K562 (cell line): ENCODE results near the gene TUBD1. TPM values are rescaled to one million over a fixed set of nuclear protein-coding genes. Genes with fewer than 3 reads are reported as not detected.
A peak's percentile ranks its signal among the peaks of the same experiment; 100 is the strongest.
"Not testable (repeated sequence)": the region's sequence is repeated elsewhere in the genome, so short reads cannot be mapped to it uniquely, and the experiment has no call there.

Experiments used
- ATAC-seq: fragments of 200-7000 bp; cut with Tn5 transposase; 3 replicates; pipeline ENCODE4 v1.9.1; 2020; ENCODE audit warnings: moderate library complexity
- BruUV-seq: library from RNA; stranded (reverse); fragments of 400-500 nt; replicated peaks from 2 replicates; lab custom pipeline; 2021; lab: Mats Ljungman, UMichigan
- CTCF ChIA-PET: fragments of 300-600 bp; formaldehyde crosslinking; extraction: SDS; loops from one replicate; lab custom pipeline; 2021; ENCODE audit warnings: low intra/inter-chr PET ratio; lab: Yijun Ruan, JAX
- POLR2A ChIA-PET: fragments of 300-600, 350-650 bp; sonication (Branson Sonifier 250); formaldehyde crosslinking; extraction: SDS; loops from one replicate; lab custom pipeline; 2021; ENCODE audit warnings: antibody characterized with exemption, inconsistent platforms; lab: Yijun Ruan, JAX
- DNase-seq, 4 experiments: peaks; one replicate each; pipeline versions ENCODE4 v3.0.0 to v3.0.0-alpha.2; 2011 to 2018; ENCODE audit warnings: low spot score in 3 of 4, mixed read lengths in 3 of 4; ENCODE audit errors: extremely low read depth in 1 of 4
- FAIRE-seq: peaks from 2 replicates; lab custom pipeline; 2011; peaks lifted over from hg19 to GRCh38; lab: Jason Lieb, UNC
- H2AFZ ChIP-seq: 2 replicates; pipeline ENCODE4 v1.6.0; 2011; ENCODE audit warnings: low read depth, low read length, control low read depth, inconsistent platforms
- H3K27ac ChIP-seq: fragments of 200-600 bp; 3 replicates; pipeline ENCODE4 v1.8.0; 2011; ENCODE audit warnings: low read depth, mild to moderate bottlenecking, control low read depth, inconsistent platforms, low read length, moderate library complexity, mixed read lengths; ENCODE audit errors: extremely low read depth
- H3K27me3 ChIP-seq, 2 experiments: fragments of 300-600 bp in 1 of 2; 2 replicates in 1 of 2; 3 replicates in 1 of 2; pipeline versions ENCODE4 v1.6.0 to v1.8.0; 2011; ENCODE audit warnings: inconsistent platforms in 2 of 2, low read length in 2 of 2, mild to moderate bottlenecking in 1 of 2, mixed read lengths in 1 of 2, moderate library complexity in 1 of 2; ENCODE audit not compliant: control insufficient read depth in 2 of 2, insufficient read depth in 2 of 2
- H3K36me3 ChIP-seq: fragments of 300-600 bp; 3 replicates; pipeline ENCODE4 v1.8.0; 2011; ENCODE audit warnings: mild to moderate bottlenecking, low read length, inconsistent platforms; ENCODE audit not compliant: control insufficient read depth, insufficient read depth
- H3K4me1 ChIP-seq, 2 experiments: fragments of 200-600 bp in 1 of 2; replicated peaks in 1 of 2; 2 replicates in 1 of 2; 3 replicates in 1 of 2; pipeline versions ENCODE4 v1.5.1 to v1.8.0; 2011; ENCODE audit warnings: inconsistent platforms in 2 of 2, low read length in 2 of 2, mild to moderate bottlenecking in 1 of 2, mixed read lengths in 1 of 2, moderate library complexity in 1 of 2; ENCODE audit not compliant: control insufficient read depth in 2 of 2, insufficient read depth in 2 of 2
- H3K4me2 ChIP-seq: 2 replicates; pipeline ENCODE4 v1.6.1; 2011; ENCODE audit warnings: low read length, control low read depth, inconsistent platforms, mixed read lengths; ENCODE audit not compliant: insufficient read depth
- H3K4me3 ChIP-seq: fragments of 200-600 bp; sonication (generic), shearing (Covaris generic); 2 replicates; pipeline ENCODE4 v1.5.1; 2016; ENCODE audit warnings: control low read depth, inconsistent platforms
- H3K79me2 ChIP-seq: fragments of 200-600 bp; 3 replicates; pipeline ENCODE4 v1.8.0; 2011; ENCODE audit warnings: low read length, inconsistent platforms; ENCODE audit not compliant: control insufficient read depth, insufficient read depth
- H3K9ac ChIP-seq, 2 experiments: 2 replicates each; pipeline versions ENCODE4 v1.6.0 to v1.6.1; 2011; ENCODE audit warnings: low read depth in 2 of 2, low read length in 2 of 2, control low read depth in 1 of 2, inconsistent platforms in 1 of 2, mild to moderate bottlenecking in 1 of 2, mixed read lengths in 1 of 2; ENCODE audit not compliant: insufficient read depth in 1 of 2
- H3K9me1 ChIP-seq: one replicate; pipeline ENCODE4 v1.6.0; 2011; ENCODE audit warnings: inconsistent platforms, mild to moderate bottlenecking, low read length, moderate library complexity; ENCODE audit not compliant: control insufficient read depth, insufficient read depth
- H3K9me3 ChIP-seq: replicated peaks from 2 replicates; pipeline ENCODE4 v1.5.1; 2011; ENCODE audit warnings: low read depth, low read length, inconsistent platforms; ENCODE audit not compliant: control insufficient read depth, insufficient read depth
- H4K20me1 ChIP-seq: replicated peaks from 2 replicates; pipeline ENCODE4 v1.6.1; 2011; ENCODE audit warnings: low read length, inconsistent platforms, mixed read lengths; ENCODE audit not compliant: control insufficient read depth, insufficient read depth
- CEBPB ChIP-seq: fragments of 450-650 bp; IDR thresholded peaks from 2 replicates; pipeline ENCODE4 v1.6.1; 2016; ENCODE audit warnings: missing genetic modification characterization, missing compliant biosample characterization
- CEBPG ChIP-seq, 3 experiments: fragments of 200-800 bp in 1 of 3; sonication (Bioruptor generic) in 1 of 3; sonication (generic) in 1 of 3; formaldehyde crosslinking in 1 of 3; IDR thresholded peaks in 2 of 3; conservative IDR thresholded peaks in 1 of 3; 2 replicates each; pipeline versions ENCODE4 v1.6.1 to v1.8.0; 2016 to 2022; ENCODE audit warnings: missing compliant biosample characterization in 2 of 3, missing genetic modification characterization in 2 of 3, mild to moderate bottlenecking in 1 of 3, missing genetic modification reagents in 1 of 3
- DPF2 ChIP-seq: fragments of 450-650 bp; IDR thresholded peaks from 2 replicates; pipeline ENCODE4 v1.6.1; 2016
- NFIC ChIP-seq: fragments of 450-650 bp; IDR thresholded peaks from 2 replicates; pipeline ENCODE4 v1.6.1; 2017; ENCODE audit warnings: mild to moderate bottlenecking, inconsistent platforms
- RFX5 ChIP-seq: IDR thresholded peaks from 2 replicates; pipeline ENCODE4 v1.6.1; 2011; ENCODE audit warnings: low read depth, mild to moderate bottlenecking, improper control_type of control experiment, low read length
- TFAP4 ChIP-seq: sonication (generic); formaldehyde crosslinking; IDR thresholded peaks from 2 replicates; pipeline ENCODE4 v1.8.0; 2022; ENCODE audit warnings: missing genetic modification reagents, mild to moderate bottlenecking, moderate library complexity, borderline replicate concordance
- TRIM24 ChIP-seq, 2 experiments: fragments of 450-650 bp; IDR thresholded peaks; 2 replicates each; pipeline ENCODE4 v1.6.1; 2016
- ZKSCAN3 ChIP-seq: fragments of 250-450 bp; sonication (Bioruptor Pico); IDR thresholded peaks from 2 replicates; pipeline ENCODE4 v1.4.0; 2020
- WGBS: fragments of 100-300 bp; shearing (Covaris generic); methylation state at CpG from one replicate; pipeline ENCODE4 v1.1.6; 2016; ENCODE audit warnings: low coverage, mixed read lengths; ENCODE audit not compliant: insufficient coverage; ENCODE audit errors: missing lambda C conversion rate; 5-methylcytosine and 5-hydroxymethylcytosine counted together
- in situ Hi-C: fragments of 300-500 bp; cut with MboI; formaldehyde crosslinking; loops from 4 replicates; pipeline ENCODE4 v1.15.0; 2018; ENCODE audit warnings: inconsistent platforms, mixed read lengths
- intact Hi-C: fragments of 100-400 bp; cut with micrococcal nuclease; formaldehyde crosslinking; loops from 2 replicates; pipeline ENCODE4 v1.14.2; 2022
- polyA plus RNA-seq, 8 experiments: library from polyadenylated mRNA; depleted of rRNA in 4 of 8; stranded (reverse) in 5 of 8; unstranded in 3 of 8; fragments of >200 nt; fragmentation: Nextera tagmentation in 2 of 8; fragmentation: Illumina TruSeq in 1 of 8; extraction: Ambion mirVana in 2 of 8; extraction: Trizol in 1 of 8; gene quantifications; 2 replicates each; pipeline versions ENCODE4 v1.2.1 to v1.2.3, GENCODE V29; 2011 to 2014; ENCODE audit warnings: inconsistent platforms in 1 of 8, missing spikeins in 1 of 8
- total RNA-seq, 7 experiments: library from RNA; depleted of rRNA in 6 of 7; stranded (reverse); fragments of >200 nt in 6 of 7; fragmentation: Illumina TruSeq in 2 of 7; extraction: Trizol in 2 of 7; gene quantifications; 2 replicates each; pipeline versions ENCODE4 v1.2.1 to v1.2.3, GENCODE V29; 2011 to 2021; ENCODE audit warnings: low replicate concordance in 1 of 7
- TF ChIP-seq, protein P1 (sequence below): sonication (generic); formaldehyde crosslinking; IDR thresholded peaks from 2 replicates; pipeline ENCODE4 v1.8.1; 2023; ENCODE audit warnings: mild to moderate bottlenecking, missing genetic modification reagents

Gene TUBD1
- total and polyA plus RNA-seq, 9 of the 15 experiments (the other 6 are each of a cell fraction or from before 2014, with no cell fraction given) = 10.8 to 35.3 (median 17.9) TPM

DNA sequence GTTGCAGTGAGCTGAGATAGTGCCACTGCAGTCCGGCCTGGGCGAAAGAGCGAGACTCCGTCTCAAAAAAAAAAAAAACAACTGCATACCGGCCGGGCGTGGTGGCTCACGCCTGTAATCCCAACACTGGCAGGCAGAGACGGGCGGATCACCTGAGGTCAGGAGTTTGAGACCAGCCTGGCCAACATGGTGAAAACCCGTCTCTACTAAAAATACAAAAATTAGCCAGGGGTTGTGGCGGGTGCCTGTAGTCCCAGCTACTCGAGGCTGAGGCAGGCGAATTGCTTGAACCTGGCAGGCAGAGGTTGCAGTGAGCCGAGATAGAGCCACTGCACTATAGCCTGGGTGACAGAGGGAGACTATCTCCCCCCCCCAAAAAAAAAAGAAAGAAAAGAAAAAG lies 42.4 kb downstream of the TUBD1 start:
- not testable (repeated sequence) for H3K27ac ChIP-seq

GRCh38 chr17:59848778-59849177 lies 44.0 kb downstream of the TUBD1 start:
- ChIA-PET POLR2A (interaction anchor here (1.2 to 3.1 kb wide), 3 partner anchors 10 to 390 kb away, joined by 3 to 12 read pairs (median 3); no protein-coding TSS in a partner anchor), CTCF (no interaction called here)
- 44% methylated on average over 7 of the region's 7 CpGs for WGBS
- intact Hi-C loops = no loop called here
- in situ Hi-C loops = loop anchor here (5.0 kb wide), 1 partner anchor 91 kb away; no protein-coding TSS in a partner anchor
- no peak overlapping the region for H3K9ac ChIP-seq
- H3K79me2 ChIP-seq = no peaks in the 10 kb centered on the region
- DNase-seq = no peak
- no peaks in the 10 kb centered on the region for H3K27me3 ChIP-seq
- H3K4me2 ChIP-seq = no peak overlapping the region
- no peak for FAIRE-seq
- H3K4me3 ChIP-seq = no peak overlapping the region
- H3K9me3 ChIP-seq = no peaks in the 10 kb centered on the region
- TF ChIP-seq CEBPG (CRISPR knock-in tag; IDR thresholded peaks at IDR 0.05) (peak; percentile 72), CEBPG (tag; conservative IDR thresholded peaks at IDR 0.05 in 1 of 2, IDR thresholded peaks at IDR 0.05 in 1 of 2) (peak; percentile 74 to 84), DPF2 (peak; percentile 27; the same call in 1 of the 2 replicates), TRIM24 (IDR thresholded peaks at IDR 0.05) (peak; percentile 26 to 47; a peak in 2 of 4 replicates), RFX5 (no peak), NFIC (no peak), CEBPB (tag) (peak; percentile 93), TFAP4 (peak; percentile 83), ZKSCAN3 (no peak)
- TF ChIP-seq, protein P1, sequence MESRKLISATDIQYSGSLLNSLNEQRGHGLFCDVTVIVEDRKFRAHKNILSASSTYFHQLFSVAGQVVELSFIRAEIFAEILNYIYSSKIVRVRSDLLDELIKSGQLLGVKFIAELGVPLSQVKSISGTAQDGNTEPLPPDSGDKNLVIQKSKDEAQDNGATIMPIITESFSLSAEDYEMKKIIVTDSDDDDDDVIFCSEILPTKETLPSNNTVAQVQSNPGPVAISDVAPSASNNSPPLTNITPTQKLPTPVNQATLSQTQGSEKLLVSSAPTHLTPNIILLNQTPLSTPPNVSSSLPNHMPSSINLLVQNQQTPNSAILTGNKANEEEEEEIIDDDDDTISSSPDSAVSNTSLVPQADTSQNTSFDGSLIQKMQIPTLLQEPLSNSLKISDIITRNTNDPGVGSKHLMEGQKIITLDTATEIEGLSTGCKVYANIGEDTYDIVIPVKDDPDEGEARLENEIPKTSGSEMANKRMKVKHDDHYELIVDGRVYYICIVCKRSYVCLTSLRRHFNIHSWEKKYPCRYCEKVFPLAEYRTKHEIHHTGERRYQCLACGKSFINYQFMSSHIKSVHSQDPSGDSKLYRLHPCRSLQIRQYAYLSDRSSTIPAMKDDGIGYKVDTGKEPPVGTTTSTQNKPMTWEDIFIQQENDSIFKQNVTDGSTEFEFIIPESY (CRISPR knock-in tag) = peak; percentile 96
- no peaks in the 10 kb centered on the region for H4K20me1 ChIP-seq
- ATAC-seq = no peak
- peaks cover 20 to 40% of the 10 kb centered on the region in 2 experiments for H3K4me1 ChIP-seq
- H3K9me1 ChIP-seq = no peaks in the 10 kb centered on the region
- no TSS peak for BruUV-seq
- no peaks in the 10 kb centered on the region for H3K36me3 ChIP-seq
- no peak overlapping the region for H3K27ac ChIP-seq
- H2AFZ ChIP-seq = no peak overlapping the region

More for the DNA sequence above, 42.4 kb downstream of the TUBD1 start:
- H2AFZ ChIP-seq, H3K79me2 ChIP-seq, BruUV-seq, H4K20me1 ChIP-seq, in situ Hi-C loops, FAIRE-seq, H3K4me2 ChIP-seq, H3K36me3 ChIP-seq, CTCF ChIA-PET, intact Hi-C loops, H3K9ac ChIP-seq, H3K4me3 ChIP-seq, H3K27me3 ChIP-seq, H3K9me1 ChIP-seq, H3K9me3 ChIP-seq, ATAC-seq, DNase-seq: not testable (repeated sequence)
- H3K4me1 ChIP-seq = peaks cover 12 to 27% of the 10 kb centered on the region in 2 experiments
- 87% methylated on average over 14 of the region's 15 CpGs for WGBS
- POLR2A ChIA-PET = interaction anchor here (0.6 to 3.1 kb wide), 3 partner anchors 12 to 1618 kb away, joined by 3 to 12 read pairs (median 4); no protein-coding TSS in a partner anchor
